Measurements from ENCODE around the gene RFT1. TPM values are rescaled to one million over a fixed set of nuclear protein-coding genes. Genes with fewer than 3 reads are reported as not detected.
A peak's percentile ranks its signal among the peaks of the same experiment; 100 is the strongest.

RFT1 gene
- total RNA-seq, 1 donor from 2014 or later: 18.6 TPM

GRCh38 chr3:53109190-53109589, 21.0 kb downstream of the RFT1 start:
- DNase-seq (ENCODE audit: low read depth): peak; percentile 79
- no peak overlapping the region for H3K4me3 ChIP-seq (ENCODE audit: low read depth, low read length)
- no peak for TF ChIP-seq CTCF (IDR thresholded peaks at IDR 0.05; ENCODE audit: insufficient read depth, low read length, poor library complexity, severe bottlenecking)
- no peaks in the 10 kb centered on the region for H3K27me3 ChIP-seq (ENCODE audit: control insufficient read depth, insufficient read depth, low read length)
- H3K36me3 ChIP-seq (ENCODE audit: control insufficient read depth, insufficient read depth, low read length): no peaks in the 10 kb centered on the region

DNA sequence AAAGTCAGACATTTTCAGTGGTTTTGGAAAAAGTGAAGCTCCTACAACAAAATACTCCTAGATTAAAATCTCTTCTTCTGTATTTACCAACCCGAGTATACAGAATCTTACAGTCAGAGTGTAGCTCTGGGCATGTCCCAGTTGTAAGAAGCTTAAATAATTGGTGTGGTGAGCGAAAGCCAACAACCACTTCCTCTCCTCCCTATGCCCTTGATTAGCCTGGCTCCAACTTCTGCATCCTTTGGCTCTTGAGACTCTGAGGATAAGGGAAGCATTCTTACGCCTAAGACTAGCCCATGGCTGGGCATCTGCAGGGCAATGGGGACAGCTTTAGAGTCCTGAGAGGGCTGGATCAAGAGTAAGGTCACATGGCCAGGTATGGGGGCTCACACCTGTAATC, 25.5 kb downstream of the RFT1 start:
- no peaks in the 10 kb centered on the region for H3K27me3 ChIP-seq (ENCODE audit: control insufficient read depth, insufficient read depth, low read length)
- DNase-seq (ENCODE audit: low read depth): no peak
- no peak overlapping the region for H3K4me3 ChIP-seq (ENCODE audit: low read depth, low read length)
- TF ChIP-seq CTCF (IDR thresholded peaks at IDR 0.05; ENCODE audit: insufficient read depth, low read length, poor library complexity, severe bottlenecking): no peak
- H3K36me3 ChIP-seq (ENCODE audit: control insufficient read depth, insufficient read depth, low read length): no peaks in the 10 kb centered on the region

GRCh38 chr3:53103397-53104296, 26.6 kb downstream of the RFT1 start:
- Histone ChIP-seq H3K27me3 (ENCODE audit: control insufficient read depth, insufficient read depth, low read length) (no peaks in the 10 kb centered on the region), H3K4me3 (ENCODE audit: low read depth, low read length) (no peak overlapping the region), H3K36me3 (ENCODE audit: control insufficient read depth, insufficient read depth, low read length) (no peaks in the 10 kb centered on the region)
- no peak for DNase-seq (ENCODE audit: low read depth)
- no peak for TF ChIP-seq CTCF (IDR thresholded peaks at IDR 0.05; ENCODE audit: insufficient read depth, low read length, poor library complexity, severe bottlenecking)

- Histone ChIP-seq H3K4me3 (ENCODE audit: low read depth, low read length) (no peak overlapping the region), H3K36me3 (ENCODE audit: control insufficient read depth, insufficient read depth, low read length) (no peaks in the 10 kb centered on the region), H3K27me3 (ENCODE audit: control insufficient read depth, insufficient read depth, low read length) (no peaks in the 10 kb centered on the region)
- TF ChIP-seq CTCF (IDR thresholded peaks at IDR 0.05; ENCODE audit: insufficient read depth, low read length, poor library complexity, severe bottlenecking): no peak
- no peak for DNase-seq (ENCODE audit: low read depth)
Observed at GRCh38 chr3:53102601-53103147, 27.6 kb downstream of the RFT1 start.

- no peak for TF ChIP-seq CTCF (IDR thresholded peaks at IDR 0.05; ENCODE audit: insufficient read depth, low read length, poor library complexity, severe bottlenecking)
- H3K36me3 ChIP-seq (ENCODE audit: control insufficient read depth, insufficient read depth, low read length): no peaks in the 10 kb centered on the region
- H3K27me3 ChIP-seq (ENCODE audit: control insufficient read depth, insufficient read depth, low read length): no peaks in the 10 kb centered on the region
- no peak overlapping the region for H3K4me3 ChIP-seq (ENCODE audit: low read depth, low read length)
- no peak for DNase-seq (ENCODE audit: low read depth)
Observed at GRCh38 chr3:53101956-53102355, 28.3 kb downstream of the RFT1 start.
